22Rv1 (cell line): ENCODE results near the gene RPS18.

Experiments
- H3K27ac ChIP-seq: fragments of 450-650 bp; 2 replicates; pipeline ENCODE4 v1.5.1; 2017
- ZFX ChIP-seq: fragments of 450-650 bp; IDR thresholded peaks from 2 replicates; pipeline ENCODE4 v1.6.1; 2017; ENCODE audit warnings: antibody characterized with exemption, borderline replicate concordance
- TF ChIP-seq, protein P1 (sequence below): fragments of 450-650 bp; IDR thresholded peaks from 2 replicates; pipeline ENCODE4 v1.5.1; 2017; ENCODE audit warnings: mild to moderate bottlenecking

The RPS18 gene

DNA sequence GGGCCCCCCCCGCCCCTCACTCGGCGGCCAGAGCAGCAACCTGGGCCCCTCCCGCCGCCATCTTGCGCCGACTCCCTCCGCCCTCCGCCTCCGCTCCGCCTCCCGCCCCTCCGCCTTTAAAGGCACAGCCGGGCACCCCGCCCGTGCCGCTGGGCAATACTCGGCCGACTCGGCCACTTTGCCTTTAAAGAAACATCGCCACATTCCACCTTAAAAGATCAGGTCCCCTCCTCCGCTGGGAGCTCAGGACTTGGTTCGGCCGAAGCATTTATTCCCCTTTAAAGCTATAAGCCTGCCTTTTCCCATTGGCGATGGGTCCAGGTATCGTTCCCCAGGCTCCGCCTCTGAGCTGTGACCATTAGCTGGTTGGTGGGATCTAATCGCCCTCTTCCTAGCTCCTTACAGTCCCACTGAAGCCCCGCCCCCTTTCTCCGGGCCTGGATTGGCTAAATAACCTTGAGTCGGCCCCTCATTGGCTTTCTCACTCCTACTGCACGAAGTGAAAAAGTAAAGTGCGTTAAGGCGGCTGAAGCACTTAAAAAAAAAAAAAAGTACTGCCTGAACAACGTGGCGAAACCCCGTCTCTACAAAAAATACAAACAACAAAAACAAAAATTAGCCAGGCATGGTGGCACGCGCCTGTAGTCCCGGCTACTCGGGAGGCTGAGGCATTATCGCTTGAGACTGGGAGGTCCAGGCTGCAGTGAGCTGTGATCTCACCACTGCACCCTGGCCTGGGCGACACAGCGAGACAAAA lies 46.0 kb downstream of the RPS18 start, which contains the start of gene ZBTB22:
Gene ZBTB22, minus strand, starts transcription at position 76 of the 757 bp plus-strand sequence. CDS start 828 bp downstream, outside the sequence.
- H3K27ac ChIP-seq = peak within 1 kb of the TSS; percentile 98
- no peak for TF ChIP-seq ZFX
- TF ChIP-seq, protein P1, sequence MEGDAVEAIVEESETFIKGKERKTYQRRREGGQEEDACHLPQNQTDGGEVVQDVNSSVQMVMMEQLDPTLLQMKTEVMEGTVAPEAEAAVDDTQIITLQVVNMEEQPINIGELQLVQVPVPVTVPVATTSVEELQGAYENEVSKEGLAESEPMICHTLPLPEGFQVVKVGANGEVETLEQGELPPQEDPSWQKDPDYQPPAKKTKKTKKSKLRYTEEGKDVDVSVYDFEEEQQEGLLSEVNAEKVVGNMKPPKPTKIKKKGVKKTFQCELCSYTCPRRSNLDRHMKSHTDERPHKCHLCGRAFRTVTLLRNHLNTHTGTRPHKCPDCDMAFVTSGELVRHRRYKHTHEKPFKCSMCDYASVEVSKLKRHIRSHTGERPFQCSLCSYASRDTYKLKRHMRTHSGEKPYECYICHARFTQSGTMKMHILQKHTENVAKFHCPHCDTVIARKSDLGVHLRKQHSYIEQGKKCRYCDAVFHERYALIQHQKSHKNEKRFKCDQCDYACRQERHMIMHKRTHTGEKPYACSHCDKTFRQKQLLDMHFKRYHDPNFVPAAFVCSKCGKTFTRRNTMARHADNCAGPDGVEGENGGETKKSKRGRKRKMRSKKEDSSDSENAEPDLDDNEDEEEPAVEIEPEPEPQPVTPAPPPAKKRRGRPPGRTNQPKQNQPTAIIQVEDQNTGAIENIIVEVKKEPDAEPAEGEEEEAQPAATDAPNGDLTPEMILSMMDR = no peak

DNA sequence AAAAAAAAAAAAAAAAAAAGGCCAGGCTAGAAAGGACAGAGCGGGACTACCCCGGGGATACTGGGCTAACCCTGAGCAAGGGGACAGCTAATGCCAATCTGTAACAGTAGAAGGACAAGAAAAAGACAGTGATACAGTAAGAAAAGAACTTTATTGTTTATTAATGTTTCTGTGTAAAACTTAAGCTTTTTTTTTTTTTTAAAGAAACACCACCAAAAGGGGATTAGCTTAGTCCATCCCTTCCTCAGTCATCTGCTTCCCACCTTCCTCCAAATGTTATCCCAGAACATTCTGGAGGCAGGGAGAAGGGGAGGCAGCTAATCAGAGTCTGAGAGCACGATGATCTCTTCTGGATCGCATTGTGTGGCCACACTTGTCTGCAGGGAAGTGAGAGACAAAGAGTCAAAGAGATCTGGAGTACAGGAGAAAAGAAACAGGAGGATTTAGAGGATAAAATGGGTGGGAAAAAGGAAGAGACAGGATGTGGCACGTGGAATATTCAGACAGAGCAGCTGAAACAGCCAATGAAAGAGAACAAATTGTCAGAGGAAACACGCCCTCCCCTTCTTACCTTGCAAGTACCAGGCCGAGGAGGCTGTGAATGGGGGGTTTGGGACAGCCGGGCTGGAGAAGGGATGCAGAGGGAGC lies 46.7 kb downstream of the RPS18 start:
- TF ChIP-seq, protein P1 = no peak
- H3K27ac ChIP-seq = peak overlapping the region; percentile 98

DNA sequence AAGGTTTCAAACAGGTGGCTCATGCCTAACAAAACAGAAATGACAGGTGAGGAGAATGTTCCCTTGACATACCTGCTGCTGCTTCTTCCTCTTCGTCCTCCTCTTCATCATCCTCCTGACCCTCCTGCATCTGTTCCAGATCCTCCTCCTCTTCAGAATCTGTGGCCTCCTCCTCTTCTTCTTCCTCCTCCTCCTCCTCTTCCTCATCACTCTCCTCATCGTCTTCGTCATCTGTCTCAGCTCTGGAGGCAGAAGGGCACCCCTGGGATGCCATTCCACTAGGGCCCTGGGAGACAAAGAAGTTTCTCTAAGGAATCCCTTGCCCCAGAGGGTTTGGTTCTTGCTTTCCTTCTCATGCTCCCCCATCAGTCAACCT lies 48.1 kb downstream of the RPS18 start:
- H3K27ac ChIP-seq = peak overlapping the region; percentile 98
- no peak for TF ChIP-seq ZFX
- TF ChIP-seq, protein P1 = no peak

DNA sequence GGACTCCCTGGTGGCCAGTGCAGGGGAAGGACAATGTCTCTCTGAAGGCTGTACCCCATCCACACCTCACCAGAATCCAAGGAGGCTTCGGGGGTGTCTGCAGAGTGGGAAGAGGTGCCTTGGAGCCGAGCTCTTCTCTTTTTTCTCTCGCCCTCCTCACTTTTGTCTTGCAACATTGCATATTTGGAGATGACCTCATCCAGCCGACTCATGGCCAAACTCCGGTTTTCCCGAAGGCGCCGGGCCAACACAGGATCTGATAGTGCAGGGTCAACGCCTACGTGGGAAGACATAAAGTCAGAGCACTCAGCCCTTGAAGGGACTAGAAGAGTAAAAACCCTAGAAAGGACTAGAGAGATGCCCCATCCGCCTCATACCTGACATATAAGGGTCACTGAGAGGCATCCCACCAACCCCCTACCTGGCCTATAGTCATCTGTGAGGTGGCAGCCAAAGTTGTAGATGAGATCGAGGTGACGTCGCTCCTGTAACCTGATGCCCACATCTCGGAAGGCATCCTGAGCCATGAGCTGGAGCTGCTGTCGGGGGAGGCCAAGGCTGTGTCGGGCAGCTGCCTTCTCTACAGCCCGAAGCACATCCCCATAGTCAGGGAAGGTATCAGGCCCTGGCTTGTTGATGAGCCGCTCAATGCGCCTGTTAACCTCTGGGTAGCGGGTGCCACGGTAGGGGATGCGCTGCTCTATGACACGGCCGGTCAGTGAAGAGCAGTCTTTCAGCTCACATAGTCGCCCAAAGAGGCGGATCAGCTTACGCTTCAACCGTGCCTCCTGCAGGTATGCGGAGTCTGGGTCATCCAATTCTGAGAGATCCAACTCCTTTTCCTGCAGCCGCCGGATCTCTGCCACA lies 48.7 kb downstream of the RPS18 start:
- TF ChIP-seq ZFX = no peak
- TF ChIP-seq, protein P1 = no peak
- peak overlapping the region; percentile 98 for H3K27ac ChIP-seq

DNA sequence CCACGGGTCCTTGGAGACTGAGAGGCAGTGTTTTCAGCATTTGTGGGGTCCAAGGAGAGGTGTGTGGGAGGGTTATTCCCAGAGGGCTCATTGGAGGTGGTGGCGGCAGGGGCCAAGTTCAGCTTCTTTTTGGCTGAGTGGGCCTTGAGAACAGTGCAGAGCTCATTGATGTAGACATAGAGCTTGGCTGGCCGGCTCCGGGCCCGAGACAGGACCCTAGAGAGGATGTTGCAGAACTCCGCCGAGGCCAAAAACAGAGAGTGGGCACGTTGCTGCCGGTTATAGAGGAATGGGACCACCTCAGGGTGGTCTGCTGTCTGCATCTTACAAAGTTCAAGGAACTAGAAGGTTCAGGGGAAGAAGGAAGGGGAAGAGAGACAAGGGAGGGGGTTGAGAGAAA lies 49.4 kb downstream of the RPS18 start:
- H3K27ac ChIP-seq = peak overlapping the region; percentile 98
- TF ChIP-seq ZFX = no peak
- TF ChIP-seq, protein P1 = no peak

DNA sequence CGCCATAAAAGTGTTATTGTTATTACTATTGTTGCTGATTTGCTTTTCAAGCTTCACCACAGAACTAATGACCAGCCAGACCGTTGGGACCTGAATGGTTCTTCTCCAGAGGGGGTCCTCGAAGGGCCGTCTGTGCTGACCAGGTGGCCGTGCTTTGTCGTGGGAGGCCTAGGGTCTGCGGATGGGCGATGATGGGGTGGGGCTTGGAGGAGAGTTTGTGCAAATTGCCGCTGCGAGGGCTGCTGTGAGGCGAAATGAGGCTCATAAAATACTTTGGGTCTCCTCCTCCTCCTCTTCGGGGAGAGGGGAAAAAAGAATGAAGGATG lies 51.7 kb downstream of the RPS18 start:
- TF ChIP-seq, protein P1 = peak; percentile 10; the same call in 1 of the 2 replicates
- no peak for TF ChIP-seq ZFX
- peak overlapping the region; percentile 98 for H3K27ac ChIP-seq
